DND-41 (cell line): ENCODE results near the gene ELF1.

Source experiments
- ATAC-seq: fragments of 200-7000 bp; cut with Tn5 transposase; 3 replicates; pipeline ENCODE4 v1.9.1; 2021; ENCODE audit warnings: low read depth; ENCODE audit not compliant: insufficient read depth
- DNase-seq: peaks from one replicate; pipeline ENCODE4 v3.0.0-alpha.2; 2020
- H2AFZ ChIP-seq: 2 replicates; pipeline ENCODE4 v1.6.0; 2012; ENCODE audit warnings: low read depth, low read length
- H3K27ac ChIP-seq: 2 replicates; pipeline ENCODE4 v1.5.1; 2012; ENCODE audit warnings: low read length, inconsistent platforms
- H3K27me3 ChIP-seq: fragments of 200-600 bp; sonication (generic); 2 replicates; pipeline ENCODE4 v1.6.0; 2012; ENCODE audit warnings: low read length, mild to moderate bottlenecking, inconsistent platforms; ENCODE audit not compliant: insufficient read depth, poor library complexity
- H3K36me3 ChIP-seq: 2 replicates; pipeline ENCODE4 v1.5.1; 2012; ENCODE audit warnings: low read length, inconsistent platforms; ENCODE audit not compliant: insufficient read depth
- H3K4me1 ChIP-seq: 2 replicates; pipeline ENCODE4 v1.5.1; 2012; ENCODE audit warnings: mild to moderate bottlenecking, low read length; ENCODE audit not compliant: insufficient read depth
- H3K4me2 ChIP-seq: 2 replicates; pipeline ENCODE4 v1.6.0; 2012; ENCODE audit warnings: mild to moderate bottlenecking, moderate library complexity, low read length, inconsistent platforms; ENCODE audit not compliant: insufficient read depth
- H3K4me3 ChIP-seq, 2 experiments: fragments of 200-600 bp in 1 of 2; shearing (Covaris generic) in 1 of 2; 2 replicates each; pipeline ENCODE4 v1.5.1; 2012 to 2016; ENCODE audit warnings: inconsistent platforms in 2 of 2, low read length in 2 of 2, mild to moderate bottlenecking in 2 of 2, low read depth in 1 of 2, moderate library complexity in 1 of 2
- H3K79me2 ChIP-seq: 2 replicates; pipeline ENCODE4 v1.6.0; 2012; ENCODE audit warnings: low read length, inconsistent platforms; ENCODE audit not compliant: insufficient read depth
- H3K9ac ChIP-seq: 2 replicates; pipeline ENCODE4 v1.6.0; 2012; ENCODE audit warnings: low read depth, mild to moderate bottlenecking, inconsistent platforms, low read length, moderate library complexity
- H3K9me3 ChIP-seq: 2 replicates; pipeline ENCODE4 v1.5.1; 2012; ENCODE audit warnings: low read length, moderate library complexity, mild to moderate bottlenecking, inconsistent platforms; ENCODE audit not compliant: insufficient read depth, severe bottlenecking
- H4K20me1 ChIP-seq: 2 replicates; pipeline ENCODE4 v1.6.0; 2012; ENCODE audit warnings: low read length; ENCODE audit not compliant: insufficient read depth
- EZH2 ChIP-seq: IDR thresholded peaks from 3 replicates; pipeline ENCODE4 v1.6.1; 2012; ENCODE audit warnings: borderline replicate concordance, low read depth, mild to moderate bottlenecking, moderate library complexity, low read length, inconsistent platforms; ENCODE audit not compliant: severe bottlenecking
- TF ChIP-seq, protein P1 (sequence below): IDR thresholded peaks from 2 replicates; pipeline ENCODE4 v1.5.1; 2012; ENCODE audit warnings: borderline replicate concordance, low read length, moderate library complexity, mild to moderate bottlenecking; ENCODE audit not compliant: poor library complexity, severe bottlenecking; ENCODE audit errors: extremely low read depth

ELF1 gene

DNA sequence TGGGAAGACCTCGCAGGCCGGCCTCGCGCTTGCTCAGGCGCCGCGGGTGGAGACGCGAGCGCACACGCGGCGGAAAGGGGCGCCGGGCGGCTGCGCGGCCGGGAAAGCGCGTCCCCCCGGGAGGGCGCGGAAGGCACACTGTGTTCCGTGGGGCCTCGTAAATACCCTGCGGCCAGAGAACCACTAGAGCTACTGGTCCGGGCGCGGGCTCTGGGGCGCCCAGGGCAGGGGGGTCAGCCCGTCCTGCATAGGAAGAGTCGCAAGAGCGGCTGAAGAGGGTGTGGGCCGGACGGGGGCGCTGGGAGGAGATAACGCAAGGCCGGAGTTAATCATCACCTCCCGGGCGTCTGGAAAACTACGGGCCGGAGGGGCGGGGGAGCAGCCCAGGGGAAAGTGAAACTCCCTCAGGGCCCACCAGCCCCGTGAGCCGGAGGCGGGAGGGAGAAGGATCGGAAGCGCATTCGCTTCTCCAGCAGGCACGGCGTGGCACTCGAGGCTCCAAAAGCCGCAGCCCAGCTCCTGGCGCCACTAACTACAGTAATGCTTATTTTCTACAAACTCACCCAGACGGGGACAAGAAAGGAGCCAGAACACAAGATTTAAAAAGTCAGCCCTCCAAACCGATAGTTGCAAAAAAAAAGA lies 41.1 kb upstream of the ELF1 start:
- no peaks in the 10 kb centered on the region for H3K27me3 ChIP-seq
- H3K9ac ChIP-seq, result peak overlapping the region; percentile 95
- TF ChIP-seq, protein P1, sequence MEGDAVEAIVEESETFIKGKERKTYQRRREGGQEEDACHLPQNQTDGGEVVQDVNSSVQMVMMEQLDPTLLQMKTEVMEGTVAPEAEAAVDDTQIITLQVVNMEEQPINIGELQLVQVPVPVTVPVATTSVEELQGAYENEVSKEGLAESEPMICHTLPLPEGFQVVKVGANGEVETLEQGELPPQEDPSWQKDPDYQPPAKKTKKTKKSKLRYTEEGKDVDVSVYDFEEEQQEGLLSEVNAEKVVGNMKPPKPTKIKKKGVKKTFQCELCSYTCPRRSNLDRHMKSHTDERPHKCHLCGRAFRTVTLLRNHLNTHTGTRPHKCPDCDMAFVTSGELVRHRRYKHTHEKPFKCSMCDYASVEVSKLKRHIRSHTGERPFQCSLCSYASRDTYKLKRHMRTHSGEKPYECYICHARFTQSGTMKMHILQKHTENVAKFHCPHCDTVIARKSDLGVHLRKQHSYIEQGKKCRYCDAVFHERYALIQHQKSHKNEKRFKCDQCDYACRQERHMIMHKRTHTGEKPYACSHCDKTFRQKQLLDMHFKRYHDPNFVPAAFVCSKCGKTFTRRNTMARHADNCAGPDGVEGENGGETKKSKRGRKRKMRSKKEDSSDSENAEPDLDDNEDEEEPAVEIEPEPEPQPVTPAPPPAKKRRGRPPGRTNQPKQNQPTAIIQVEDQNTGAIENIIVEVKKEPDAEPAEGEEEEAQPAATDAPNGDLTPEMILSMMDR, result peak; percentile 44
- TF ChIP-seq EZH2, result no peak
- H2AFZ ChIP-seq, result peak overlapping the region; percentile 92
- H4K20me1 ChIP-seq, result peaks cover 5% of the 10 kb centered on the region; the same call in 1 of the 2 replicates
- peak overlapping the region; percentile 64 for H3K4me2 ChIP-seq
- H3K36me3 ChIP-seq, result peaks cover 15% of the 10 kb centered on the region
- peaks cover 99% of the 10 kb centered on the region for H3K79me2 ChIP-seq
- H3K9me3 ChIP-seq, result no peaks in the 10 kb centered on the region
- H3K4me3 ChIP-seq, result peak overlapping the region; percentile 87 to 92
- peaks cover 64% of the 10 kb centered on the region for H3K4me1 ChIP-seq
- ATAC-seq, result peak; percentile 60
- DNase-seq, result peak; percentile 85
- peak overlapping the region; percentile 98 for H3K27ac ChIP-seq

DNA sequence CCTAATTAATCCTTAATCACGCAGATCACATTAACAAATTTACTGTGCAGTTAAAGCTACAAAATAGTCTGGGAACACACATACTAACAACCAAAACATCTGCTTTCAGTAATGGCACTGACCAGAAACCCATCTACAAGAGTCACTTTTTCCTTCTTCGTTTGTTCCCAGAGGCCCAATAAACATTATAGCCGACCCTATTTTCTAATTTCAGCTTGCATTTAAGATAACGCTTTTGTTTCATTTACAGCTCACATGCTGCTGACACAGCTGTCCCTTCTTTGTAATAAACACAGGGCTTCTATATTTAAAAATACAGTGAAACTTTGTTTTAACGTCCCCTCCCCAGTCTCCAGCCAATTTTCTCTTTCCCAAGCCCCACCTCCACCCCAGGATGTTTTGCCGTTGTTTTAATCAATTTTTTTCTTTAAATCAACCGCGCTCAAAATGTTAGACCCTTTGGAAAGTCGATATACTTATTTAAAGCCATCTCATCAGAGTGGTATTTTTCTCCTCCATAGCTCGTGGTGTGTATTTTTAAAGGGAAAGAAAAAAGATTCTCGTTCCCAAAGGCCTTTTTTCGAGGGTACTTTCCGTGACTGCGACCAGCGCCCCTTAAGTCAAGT lies 40.5 kb upstream of the ELF1 start:
- H3K79me2 ChIP-seq, result peaks cover 99% of the 10 kb centered on the region
- TF ChIP-seq, protein P1, result no peak
- no peaks in the 10 kb centered on the region for H3K27me3 ChIP-seq
- peak overlapping the region; percentile 98 for H3K27ac ChIP-seq
- peak overlapping the region; percentile 64 for H3K4me2 ChIP-seq
- peak overlapping the region; percentile 92 for H2AFZ ChIP-seq
- DNase-seq (no peak), ATAC-seq (no peak)
- peak overlapping the region; percentile 95 for H3K9ac ChIP-seq
- H3K4me1 ChIP-seq, result peaks cover 70% of the 10 kb centered on the region
- H3K9me3 ChIP-seq, result no peaks in the 10 kb centered on the region
- peaks cover 11% of the 10 kb centered on the region; the same call in 1 of the 2 replicates for H4K20me1 ChIP-seq
- H3K4me3 ChIP-seq, result peak overlapping the region; percentile 87 to 92
- H3K36me3 ChIP-seq, result peaks cover 11% of the 10 kb centered on the region

DNA sequence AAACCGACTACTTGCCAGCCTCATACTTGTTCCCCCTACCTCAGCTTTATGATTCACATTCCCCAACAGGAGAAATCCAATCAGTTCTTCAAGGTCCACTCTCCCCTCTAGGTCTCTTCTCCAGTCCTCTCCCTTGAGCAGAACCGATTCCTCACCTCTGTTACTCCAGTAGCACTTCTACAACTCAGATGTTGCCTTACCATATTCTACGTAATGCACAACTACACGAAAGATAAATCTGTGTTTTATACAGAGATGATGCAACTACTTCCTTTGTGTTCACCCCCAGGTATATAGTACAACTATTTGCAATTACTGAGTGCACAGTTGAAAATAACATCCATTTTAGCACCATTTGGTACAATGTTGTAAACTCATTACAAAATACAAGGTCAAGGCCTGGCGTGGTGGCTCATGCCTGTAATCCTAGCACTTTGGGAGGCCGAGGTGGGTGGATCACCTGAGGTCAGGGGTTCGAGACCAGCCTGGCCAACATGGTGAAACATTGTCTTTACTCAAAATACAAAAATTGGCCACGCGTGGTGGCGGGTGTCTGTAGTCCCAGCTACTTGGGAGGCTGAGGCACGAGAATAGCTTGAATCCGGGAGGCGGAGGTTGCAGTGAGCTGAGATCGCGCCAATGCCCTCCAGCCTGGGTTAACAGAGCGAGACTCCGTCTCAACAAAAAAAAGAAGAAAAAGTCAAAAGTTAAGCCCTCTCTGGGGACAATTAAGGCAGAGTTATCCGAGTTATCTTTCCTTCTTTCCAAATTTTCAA lies 39.4 kb upstream of the ELF1 start:
- Histone ChIP-seq H3K27me3 (no peaks in the 10 kb centered on the region), H3K4me2 (peak overlapping the region; percentile 64), H3K4me1 (peaks cover 69% of the 10 kb centered on the region), H3K79me2 (peaks cover 99% of the 10 kb centered on the region), H3K9me3 (no peaks in the 10 kb centered on the region), H3K9ac (peak overlapping the region; percentile 95), H2AFZ (no peak overlapping the region), H3K36me3 (peaks cover 8% of the 10 kb centered on the region), H3K27ac (peak overlapping the region; percentile 98), H4K20me1 (peaks cover 13% of the 10 kb centered on the region; the same call in 1 of the 2 replicates), H3K4me3 (peak overlapping the region; percentile 87 to 92; a peak in 3 of 4 replicates)
- DNase-seq (peak; percentile 49), ATAC-seq (no peak)
- TF ChIP-seq EZH2, result no peak
- TF ChIP-seq, protein P1, result no peak
